NCI-H345 treated with DMSO at 0.1 percent for 48 hours (cell line): ENCODE measurements around the gene DCBLD2.

Experiments used
- DNase-seq: peaks from one replicate; lab custom pipeline; 2025; ENCODE audit not compliant: unreplicated experiment; lab: John Stamatoyannopoulos, UW

The DCBLD2 gene

DNA sequence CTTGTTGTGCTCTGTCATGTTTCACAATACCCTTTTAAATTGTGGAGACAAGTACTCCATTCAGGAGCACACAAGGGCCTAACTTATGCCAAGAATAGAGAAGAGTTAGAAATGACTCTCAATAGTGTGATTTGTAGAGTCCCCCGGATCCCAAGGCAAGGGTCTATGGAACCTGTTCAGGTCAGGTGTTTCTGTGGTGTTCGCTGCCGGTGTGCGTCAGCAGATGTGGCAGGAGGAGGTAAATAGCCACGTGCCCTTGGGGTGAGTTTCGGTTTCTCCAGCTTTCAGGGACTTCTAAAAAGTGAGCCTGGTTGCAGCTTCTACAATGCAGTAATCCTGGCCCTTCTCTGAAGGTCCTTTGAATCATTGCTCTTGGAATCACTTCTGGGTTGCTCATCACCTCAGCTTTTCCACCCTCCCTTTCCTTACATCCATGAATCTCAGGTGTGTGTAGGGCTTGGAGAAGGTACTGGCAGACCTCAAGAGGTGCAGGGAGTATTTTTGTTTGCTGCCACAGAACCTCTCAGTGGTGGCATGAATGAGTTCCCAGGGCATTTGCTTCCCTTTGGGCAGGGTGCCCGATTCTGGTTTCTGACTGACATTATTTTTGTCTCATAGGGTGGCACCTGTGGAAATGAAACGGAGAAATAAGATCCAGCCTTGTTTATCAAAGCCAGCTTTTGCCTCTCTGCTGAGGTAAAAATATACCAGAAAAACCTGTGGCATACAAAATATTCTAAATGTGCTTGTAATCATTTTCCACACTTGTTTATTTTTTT, 131.0 kb downstream of the DCBLD2 start:
- no peak for DNase-seq

DNA sequence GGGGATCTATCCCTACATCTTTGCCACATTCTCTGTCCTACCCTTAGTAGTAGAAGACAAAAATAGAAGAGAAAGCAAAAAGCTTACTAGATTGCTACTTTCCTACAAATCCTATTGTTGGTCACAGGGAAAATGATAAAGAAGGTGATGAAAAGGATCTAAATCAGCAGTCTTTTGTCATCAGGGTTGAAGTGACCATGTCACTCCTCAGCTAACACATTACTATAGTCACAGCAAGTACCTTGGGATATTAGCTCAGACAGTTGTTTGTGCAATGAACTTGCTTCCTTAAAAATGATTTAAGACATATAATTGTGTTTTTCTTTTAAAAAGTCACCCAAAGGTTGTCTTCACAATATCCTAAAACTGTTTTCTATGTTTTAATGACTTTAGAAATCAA, 132.0 kb downstream of the DCBLD2 start:
- no peak for DNase-seq

DNA sequence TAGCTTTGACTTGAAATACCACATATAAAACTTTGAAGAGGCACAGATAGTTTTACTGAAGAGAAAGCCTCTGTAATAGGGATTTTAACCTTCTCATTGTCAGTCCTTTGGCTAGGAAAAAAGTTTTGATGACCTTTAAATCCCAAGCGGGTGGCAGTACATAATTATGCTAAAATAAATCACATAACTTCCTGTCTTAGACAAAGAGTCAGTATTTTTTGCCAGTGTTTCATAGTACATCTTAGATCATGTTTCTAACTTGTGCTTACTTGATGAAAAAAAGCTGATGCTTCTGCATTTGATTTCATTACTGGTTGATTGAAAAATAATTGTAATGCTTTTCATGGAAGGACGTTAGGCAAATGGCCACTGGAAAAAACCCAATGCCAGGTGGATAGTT, 132.5 kb downstream of the DCBLD2 start:
- no peak for DNase-seq

DNA sequence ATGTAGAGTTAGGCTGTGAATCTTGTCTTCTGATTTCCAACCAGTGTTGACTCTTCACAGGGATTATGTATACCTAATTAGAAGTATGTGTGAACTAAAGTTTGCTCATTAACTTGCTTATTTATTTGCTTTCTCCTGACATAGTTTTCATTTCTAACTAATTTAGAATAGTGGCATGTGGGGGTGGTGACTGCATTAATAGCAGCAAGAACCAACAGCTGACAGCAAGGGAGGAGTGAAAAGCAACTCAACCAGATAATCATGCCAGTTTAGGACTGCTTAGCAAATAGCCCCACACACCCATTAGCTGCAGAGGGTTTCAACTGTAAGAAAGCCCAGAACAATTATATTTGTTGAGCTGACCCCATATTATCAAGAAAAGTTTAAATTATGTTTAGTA, 134.6 kb downstream of the DCBLD2 start:
- no peak for DNase-seq

DNA sequence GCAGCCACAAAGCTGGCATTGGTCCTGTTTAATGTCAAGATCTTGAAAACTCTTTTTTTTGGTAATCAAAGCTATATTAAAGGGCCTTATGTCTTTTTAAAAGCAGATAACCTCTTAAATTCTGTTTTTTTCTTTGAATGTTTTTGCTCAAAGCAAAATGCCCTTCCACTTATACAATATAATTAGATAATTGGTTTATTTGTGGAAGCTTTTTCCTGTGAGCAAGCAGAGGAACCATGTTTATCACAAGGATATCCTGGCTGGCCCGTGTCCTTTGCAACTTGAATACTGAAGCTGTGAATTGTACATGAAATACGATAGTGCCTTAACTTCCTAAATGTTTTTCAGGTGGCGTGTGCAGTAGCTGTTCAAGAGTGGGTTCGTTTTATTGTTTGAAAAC, 135.8 kb downstream of the DCBLD2 start:
- DNase-seq: no peak

DNA sequence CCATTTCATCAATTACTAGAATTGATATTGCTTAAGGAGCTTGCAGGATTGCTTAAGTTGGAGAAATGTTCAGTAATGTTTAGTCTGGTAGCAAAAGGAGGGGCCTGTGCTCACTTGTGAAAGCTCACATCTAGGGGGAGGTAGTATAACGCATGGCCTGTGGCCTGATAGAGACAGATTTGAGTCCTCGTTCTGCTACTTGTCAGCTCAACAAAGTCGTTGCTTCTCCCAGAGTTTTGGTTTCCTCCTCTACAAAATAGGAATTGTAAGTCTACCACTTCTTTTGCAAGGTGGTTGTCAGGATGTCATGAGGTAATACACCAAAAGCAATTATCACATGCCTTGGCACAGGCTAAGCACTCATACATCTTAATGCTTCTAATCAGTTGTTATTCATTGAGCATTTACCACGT, 137.0 kb downstream of the DCBLD2 start:
- DNase-seq: no peak

DNA sequence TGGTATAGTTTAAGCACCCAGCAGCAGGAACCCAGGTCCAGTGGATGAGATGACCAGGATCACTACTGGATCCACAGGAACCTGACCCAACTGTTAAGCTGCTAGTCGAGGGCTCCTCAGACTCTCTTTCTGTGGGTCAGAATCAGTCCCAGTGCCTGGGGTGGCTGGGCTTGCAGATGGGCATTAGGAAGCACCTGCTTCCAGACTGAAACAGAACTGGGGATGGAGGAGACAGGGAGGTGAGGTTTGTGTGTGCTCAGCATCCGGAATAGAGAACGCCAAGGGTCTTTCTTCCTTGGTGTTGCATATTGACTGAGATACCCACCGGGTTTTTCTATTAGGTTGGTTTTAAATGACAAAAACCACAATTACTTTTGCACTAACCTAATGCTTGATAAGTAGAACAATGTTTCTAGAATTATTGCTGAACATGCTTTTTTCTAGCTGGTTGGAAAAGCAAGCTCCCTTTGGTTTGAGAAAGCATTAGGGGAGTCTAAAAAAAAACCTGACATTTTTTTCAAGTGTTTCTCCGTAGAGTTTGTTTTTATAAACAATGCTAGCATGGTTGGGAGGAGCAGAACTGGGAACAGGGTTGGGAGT, 137.6 kb downstream of the DCBLD2 start:
- no peak for DNase-seq

DNA sequence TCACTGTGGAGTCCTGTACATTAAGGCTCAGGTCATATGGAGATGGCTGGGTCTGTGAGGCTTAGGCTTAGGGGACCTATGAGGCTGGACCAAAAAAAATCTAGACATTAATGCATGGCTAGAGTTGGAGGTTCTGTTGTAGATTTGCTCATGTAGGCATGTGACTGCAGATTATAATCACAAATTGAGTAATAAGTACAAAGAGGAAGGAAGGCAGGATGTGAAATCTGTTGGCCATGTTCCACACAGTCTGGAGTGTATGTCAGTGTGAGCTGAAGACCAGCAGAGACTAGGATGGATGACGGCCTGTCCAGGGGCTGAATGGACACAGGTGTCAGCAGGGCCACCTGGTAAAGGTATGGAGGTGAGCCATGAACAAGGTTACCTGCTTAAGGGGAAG, 138.4 kb downstream of the DCBLD2 start, which contains the start of gene ST3GAL6:
ST3GAL6 (plus strand) TSS at position 265 of the 400 bp plus-strand sequence. CDS start 5,101 bp downstream, outside the sequence.
- no peak for DNase-seq

DNA sequence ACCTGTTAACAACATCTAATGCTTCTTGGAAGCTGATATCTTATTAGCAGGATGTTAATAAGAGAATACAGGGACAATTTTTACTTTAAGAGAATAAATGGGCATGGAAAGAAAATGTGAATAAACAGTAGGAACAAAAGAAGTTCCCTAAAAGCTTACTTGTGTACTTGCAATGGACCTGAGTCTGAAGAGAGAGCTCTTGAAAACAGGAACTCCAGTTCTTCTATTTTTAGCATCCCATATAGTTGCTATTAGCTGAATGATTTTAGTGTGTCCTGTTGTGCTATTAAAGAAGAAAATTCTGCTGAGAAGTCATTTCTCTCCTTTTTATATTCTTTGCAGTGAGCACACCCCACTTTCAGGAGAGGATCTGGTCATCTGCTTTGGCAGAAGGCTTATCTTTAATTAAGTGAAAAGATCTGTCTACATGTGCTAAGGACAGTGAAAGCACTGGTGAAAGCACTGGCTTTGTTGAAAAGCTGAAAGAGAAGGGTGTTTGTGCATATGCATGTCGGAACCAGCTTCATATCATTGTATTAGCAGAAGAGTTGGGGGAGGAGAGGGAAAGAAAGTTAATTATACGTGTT, 139.8 kb downstream of the DCBLD2 start:
- no peak for DNase-seq

DNA sequence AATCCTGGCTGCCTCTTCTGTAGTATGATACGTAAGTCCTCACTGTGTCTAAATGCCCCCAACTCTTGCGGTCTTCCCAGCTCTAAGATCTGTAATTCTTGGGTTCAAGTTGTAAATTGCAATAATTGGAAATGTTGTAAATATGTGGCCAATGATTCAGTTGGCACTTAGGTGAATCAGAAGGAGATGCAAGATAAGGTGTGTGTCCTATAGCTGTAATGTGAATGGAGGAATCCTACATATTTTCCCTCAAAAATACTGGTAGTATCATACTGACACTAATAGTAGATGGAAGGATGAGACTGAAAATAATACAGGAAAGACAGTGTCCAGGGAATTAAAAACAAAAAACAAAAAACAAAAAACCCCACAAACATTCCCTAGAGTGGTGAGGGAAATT, 141.9 kb downstream of the DCBLD2 start:
- no peak for DNase-seq

DNA sequence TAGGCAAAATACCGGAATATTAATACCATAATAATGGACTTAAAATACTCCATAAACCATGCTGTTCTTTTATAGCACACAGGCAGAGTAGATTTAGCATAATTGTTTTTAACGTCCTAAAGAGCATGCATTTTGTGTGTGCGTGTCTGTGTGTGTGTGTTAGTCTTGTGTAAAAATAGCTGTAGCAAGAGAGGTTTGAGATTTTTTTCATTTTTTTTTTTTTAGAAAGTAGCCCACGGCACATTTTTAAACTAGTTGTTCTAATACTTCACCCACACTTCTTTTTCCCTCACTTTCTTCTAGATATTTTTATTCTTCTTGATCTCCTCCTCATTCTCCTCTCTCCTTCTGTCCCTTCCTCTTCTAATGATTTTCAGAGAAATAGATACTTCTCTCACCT, 145.9 kb downstream of the DCBLD2 start:
- DNase-seq: no peak

DNA sequence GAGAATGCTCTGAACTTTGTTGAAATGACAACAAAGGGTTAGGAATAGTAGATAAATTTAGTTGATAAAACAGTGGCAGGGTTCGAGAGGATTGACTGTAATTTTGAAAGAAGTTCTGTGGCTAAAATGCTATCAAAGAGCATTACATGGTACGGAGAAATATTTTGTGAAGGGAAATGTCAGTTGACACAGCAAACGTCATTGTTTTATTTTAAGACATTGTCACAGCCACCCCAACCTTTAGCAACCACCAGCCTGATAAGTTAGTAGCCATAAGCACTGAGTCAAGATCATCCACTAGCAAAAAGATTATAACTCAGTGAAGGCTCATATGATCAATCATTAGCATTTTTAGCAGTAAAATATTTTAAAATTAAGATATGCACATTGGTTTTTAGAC, 147.0 kb downstream of the DCBLD2 start:
- no peak for DNase-seq

DNA sequence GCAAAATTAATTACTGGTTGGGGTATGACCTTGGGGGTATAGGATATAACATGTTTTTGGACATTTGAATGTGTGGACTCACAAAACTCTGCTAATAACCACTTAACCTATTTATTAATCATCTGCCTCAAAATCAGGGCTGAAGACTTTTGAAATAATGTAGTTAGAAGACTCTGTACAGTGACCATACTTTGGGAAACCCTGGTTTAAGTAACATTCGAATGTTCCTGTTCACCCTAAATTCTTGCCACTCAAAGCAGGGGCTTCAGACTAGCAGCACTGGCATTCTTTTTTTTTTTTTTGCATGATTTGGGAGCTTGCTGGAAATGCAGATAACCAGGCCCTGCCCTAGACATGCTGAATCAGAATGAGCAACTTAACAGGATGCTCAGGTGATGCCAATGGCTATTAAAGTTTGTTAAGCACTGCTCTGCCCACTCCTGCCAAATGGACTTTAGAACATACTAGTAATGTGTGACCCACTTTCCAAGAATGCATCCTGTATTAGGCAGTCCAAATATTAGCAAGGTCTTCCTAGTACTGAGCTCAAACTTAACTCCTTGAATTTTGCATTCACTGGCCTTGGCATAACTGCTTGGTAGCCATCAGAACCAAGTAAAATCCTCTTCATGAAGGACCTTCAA, 151.1 kb downstream of the DCBLD2 start:
- DNase-seq: no peak

DNA sequence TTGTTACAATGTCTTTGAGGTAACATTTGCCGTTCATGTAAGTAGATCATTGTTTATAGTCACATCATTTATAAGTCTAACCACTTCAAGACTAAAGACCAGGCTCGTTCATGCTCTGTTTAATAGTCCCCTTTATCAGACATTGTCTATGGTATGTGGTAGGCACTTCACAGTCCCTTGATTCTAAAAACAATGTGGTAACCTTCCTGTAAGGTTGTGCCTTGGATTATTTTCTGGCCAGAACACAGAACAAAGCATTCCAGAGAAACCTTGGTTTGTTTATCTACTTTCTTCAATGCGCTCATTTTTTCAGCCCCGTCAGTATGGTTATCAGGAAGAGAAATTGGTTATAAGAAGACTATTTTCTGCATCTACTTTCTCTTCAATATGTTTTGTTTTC, 154.6 kb downstream of the DCBLD2 start:
- DNase-seq: no peak

DNA sequence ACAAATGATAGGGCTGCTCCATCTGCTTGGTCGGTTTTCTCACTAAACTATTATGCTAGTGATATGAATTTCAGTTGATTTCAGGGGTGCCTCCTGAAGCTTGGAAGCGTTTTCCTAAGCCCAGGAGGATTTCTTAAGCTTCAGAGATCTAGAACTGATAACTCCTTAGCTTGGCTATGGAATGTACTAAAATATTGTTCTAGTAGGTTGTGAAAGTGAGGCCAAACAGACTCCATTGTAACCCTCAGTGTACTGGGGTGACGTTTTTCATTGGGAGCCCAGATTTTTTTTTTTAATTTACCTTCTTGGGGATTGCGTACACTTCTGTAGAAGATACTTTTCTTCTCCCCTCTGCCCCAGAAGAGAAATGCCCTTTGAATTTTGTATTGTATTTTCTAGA, 155.4 kb downstream of the DCBLD2 start:
- no peak for DNase-seq
